Middle frontal gyrus (tissue), 1 donor: ENCODE data around the gene HSD17B2.

Experiments used
- DNase-seq: peaks from one replicate; pipeline ENCODE4 v3.0.0-alpha.2; 2015; ENCODE audit warnings: low spot score; ENCODE audit errors: extremely low spot score

Gene HSD17B2

GRCh38 chr16:82017911-82018568 lies 17.0 kb upstream of the HSD17B2 start:
- no peak for DNase-seq

GRCh38 chr16:82019535-82019934 lies 15.5 kb upstream of the HSD17B2 start:
- DNase-seq, result no peak

DNA sequence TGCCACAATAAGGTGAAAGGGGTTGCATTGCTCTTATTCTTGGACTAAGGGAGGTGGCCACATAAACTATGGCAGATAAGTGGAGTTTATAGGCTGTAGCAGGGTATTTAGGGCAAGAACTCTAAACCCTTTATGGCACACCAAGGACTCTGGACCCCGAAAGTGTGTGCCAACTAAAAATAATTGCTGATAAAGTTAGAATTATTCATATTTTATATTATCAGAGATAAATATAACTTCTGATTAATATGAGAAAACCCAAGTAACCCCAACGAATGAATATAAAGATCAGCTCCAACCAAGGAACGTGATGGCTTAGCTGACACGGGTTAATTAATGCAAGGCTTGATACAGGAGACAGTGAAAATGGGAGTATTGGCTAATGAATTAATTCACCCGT lies 15.0 kb upstream of the HSD17B2 start:
- DNase-seq, result no peak

- DNase-seq, result no peak
Observed at GRCh38 chr16:82023206-82023605, 11.8 kb upstream of the HSD17B2 start.

DNA sequence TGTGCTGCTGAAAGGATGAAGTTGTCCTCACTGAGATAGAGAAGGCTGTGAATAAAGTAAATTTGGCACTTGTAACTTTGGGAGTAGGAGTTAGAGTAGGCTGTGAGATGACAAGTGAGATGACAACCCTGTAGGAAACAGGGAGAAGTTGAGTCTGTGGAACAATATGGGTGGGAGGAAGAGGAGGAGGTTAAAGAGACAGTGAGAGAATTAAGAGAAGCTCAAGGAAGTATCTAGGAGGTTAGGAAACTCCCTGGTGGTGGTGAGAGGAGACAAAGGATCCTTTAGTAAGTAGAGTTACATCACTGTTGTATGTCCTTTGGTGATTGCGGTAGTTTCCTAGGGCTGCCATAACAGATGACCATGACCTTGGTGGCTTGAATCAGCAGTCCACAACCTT lies 10.7 kb upstream of the HSD17B2 start:
- DNase-seq, result no peak

- no peak for DNase-seq
Observed at GRCh38 chr16:82024883-82025282, 10.2 kb upstream of the HSD17B2 start.

GRCh38 chr16:82027629-82028064 lies 7.4 kb upstream of the HSD17B2 start:
- DNase-seq, result no peak

DNA sequence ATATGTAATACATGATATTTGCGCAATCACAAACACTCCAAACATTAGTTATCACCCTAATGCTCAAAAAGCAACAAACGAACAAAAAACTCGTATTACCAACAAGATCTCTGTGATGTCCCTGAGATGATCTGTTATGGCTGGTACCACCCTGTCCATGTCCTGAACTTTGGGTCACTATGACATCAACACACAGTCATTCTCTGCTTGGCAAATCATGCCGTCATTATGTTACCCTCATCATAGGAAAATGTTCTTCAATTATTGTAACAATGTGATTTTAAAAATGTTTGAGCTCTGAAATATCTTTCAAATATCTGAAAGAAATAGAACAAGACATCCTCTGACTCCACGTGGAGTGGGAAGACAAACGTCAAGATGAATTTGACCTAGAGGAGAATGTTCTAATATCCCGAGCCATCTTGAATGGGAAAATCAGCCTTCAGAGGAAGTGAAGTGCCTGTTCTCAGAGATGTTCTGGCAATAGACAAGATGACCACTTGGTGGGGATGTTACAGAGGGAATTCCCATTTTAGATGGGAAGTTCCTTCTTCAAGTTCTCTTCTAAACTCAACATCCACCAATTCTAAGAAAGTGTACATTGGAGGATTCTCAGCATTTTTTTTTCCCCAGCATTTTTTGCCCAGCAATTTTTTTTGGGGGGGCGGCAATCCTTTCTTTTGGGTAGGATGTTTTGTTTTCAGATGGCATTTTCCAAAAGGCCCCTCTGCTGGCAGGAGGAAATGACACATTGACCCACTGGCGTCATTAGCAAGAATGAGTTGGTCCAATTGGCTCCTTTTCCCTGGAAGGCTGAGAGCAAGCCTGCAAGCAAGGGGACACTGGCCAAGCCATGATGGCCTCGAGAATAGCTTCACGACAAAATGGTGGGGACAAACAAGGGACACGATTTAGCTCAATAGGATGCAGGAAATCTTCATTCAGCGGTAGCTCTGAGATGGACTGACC lies 3.7 kb upstream of the HSD17B2 start:
- peak; percentile 49 for DNase-seq

- DNase-seq, result no peak
Observed at GRCh38 chr16:82033006-82033405, 2.0 kb upstream of the HSD17B2 start.

- DNase-seq, result no peak
Observed at GRCh38 chr16:82033683-82034300, 1.3 kb upstream of the HSD17B2 start.

GRCh38 chr16:82037251-82037650 lies 2.2 kb downstream of the HSD17B2 start:
- no peak for DNase-seq

DNA sequence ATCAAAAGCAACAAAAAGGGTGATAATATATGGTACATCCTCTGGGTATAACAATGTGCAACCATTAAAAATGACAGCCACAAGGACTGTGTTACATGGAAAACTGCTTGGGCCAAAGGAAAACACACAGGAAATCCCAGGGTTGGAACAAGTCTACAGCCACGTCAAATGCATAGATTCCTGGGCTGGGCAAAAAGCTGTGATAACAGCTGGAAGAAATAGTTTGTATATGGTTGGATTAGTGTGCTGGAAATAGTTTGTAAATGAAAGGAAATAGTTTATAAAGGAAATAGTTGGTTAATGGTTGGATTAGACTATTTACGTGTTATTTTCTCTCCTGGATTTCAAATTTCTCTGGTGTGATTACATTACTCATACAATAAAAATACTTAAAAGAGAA lies 2.6 kb downstream of the HSD17B2 start:
- no peak for DNase-seq

- DNase-seq, result no peak
Observed at GRCh38 chr16:82040296-82040695, 5.2 kb downstream of the HSD17B2 start.

DNA sequence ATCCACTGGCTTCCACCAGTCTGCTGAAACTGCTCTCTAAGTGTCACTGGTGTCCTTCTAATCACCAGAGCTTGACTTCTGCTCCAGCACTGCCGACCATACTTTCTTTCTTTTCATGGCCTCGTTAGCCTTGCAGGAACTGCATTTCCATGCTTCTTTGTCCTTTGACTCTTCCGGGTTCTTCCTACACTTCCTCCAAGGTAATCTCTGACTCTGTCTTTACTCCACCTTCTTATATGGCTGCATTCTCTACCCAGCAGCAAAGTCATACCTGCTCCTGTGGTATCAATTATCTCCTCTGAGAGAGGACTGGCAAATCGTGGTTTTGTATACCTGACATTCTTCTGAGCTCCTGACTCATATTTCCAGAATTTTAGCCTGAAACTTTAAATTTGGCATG lies 6.5 kb downstream of the HSD17B2 start:
- no peak for DNase-seq

DNA sequence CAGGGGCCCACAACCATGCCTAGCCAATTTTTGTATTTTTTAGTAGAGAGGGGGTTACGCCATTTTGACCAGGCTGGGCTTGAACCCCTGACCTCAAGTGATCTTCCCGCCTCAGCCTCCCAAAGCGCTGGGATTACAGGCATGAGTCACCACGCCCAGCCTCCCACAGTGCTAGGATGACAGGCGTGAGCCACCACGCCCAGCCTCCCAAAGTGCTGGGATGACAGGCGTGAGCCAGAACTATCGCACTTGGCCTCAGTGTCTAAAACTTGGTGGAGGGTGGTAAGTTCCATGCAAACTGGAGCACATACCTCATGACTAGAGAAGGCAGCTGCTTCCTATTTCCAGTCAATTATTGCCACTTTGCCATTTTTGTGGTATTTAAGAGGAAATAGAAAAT lies 7.1 kb downstream of the HSD17B2 start:
- no peak for DNase-seq

DNA sequence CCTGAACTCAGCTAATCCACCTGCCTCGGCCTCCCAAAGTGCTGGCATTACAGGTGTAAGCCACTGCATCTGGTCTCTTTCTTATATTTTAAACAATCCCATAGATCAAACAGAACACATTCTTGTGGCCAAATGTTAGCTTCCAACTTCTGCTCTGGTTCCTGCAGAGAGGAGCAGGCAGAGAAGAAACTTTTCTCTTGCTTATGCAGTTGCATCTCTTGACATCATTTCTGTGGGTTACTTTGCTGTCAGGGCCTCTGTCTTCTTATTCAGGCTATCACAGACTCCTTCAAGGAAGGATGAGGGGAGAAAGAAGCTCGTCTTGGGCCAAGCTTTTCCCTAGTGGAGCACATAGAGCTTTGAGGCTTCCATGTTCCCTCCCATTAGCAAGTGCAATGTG lies 7.8 kb downstream of the HSD17B2 start:
- DNase-seq, result no peak

- no peak for DNase-seq
Observed at GRCh38 chr16:82043680-82044584, 8.9 kb downstream of the HSD17B2 start.

DNA sequence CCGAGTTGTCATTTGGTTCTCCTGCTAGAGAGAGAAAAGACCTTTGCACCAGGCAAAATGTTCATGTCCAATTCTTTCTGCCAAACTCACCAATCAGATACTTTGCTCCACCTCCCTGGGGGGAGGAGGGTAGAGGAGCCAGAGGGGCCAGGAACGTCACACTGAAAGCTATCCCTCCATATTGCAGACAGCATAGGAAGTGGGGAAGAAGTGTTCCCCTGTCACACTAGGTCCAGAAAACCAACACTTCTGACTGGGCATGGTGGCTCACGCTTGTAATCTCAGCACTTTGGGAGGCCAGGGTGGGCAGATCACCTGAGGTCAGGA lies 9.5 kb downstream of the HSD17B2 start:
- no peak for DNase-seq

DNA sequence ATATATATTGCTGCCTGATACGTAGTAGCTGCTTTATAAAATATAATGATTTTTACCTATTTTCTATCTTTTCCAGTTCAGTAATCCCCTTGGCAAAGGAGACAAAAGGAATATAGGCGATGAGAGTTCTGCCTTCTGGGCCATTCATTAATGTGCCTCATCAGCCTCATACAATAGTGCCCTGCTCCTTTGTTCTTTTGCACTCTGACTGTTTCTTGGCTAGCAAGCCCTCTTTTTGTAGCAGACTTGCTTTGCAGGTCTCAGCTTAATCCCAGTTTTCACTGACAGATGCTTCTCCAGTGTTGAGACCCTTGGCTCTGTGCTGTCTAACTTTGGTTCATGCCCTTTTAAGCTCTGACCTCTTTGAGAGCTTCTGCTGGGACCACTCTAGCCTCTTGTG lies 10.4 kb downstream of the HSD17B2 start:
- DNase-seq, result no peak

DNA sequence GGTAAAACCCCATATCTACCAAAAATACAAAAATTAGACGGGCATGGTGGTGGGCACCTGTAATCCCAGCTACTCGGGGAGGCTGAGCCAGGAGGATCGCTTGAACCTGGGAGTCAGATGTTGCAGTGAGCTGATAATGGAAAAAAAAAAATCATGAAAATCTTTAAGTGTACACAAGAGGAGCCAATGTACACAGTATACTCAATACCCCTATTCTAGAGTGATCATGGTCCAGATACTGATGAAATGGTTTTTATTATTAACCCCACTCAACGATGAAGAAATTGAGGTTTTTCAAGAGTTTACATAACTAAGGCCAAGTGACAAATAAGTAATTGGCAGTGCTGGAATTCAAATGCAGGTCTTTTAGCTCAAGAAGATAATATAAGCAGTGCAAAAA lies 11.5 kb downstream of the HSD17B2 start:
- no peak for DNase-seq

DNA sequence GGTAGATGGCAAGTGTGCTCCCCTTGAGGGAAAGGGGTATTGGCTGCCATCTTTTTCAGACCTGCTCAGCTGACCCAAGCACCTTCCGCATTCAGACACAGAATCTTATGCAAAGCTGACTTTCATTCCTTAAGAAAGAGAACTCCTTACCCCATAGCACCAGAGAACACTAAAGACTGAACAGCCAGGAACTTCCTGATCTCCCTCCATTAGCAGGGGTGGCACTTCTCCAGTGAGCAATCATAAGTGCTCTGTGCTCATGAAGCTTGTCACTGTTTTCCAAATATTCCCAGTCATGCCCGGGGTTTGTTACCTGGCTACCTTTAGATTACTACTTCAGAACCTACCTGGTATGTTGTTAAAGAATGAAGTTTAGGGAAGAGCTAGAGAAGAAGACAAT lies 11.9 kb downstream of the HSD17B2 start:
- DNase-seq, result no peak
